Activated CD4-positive, alpha-beta T cell treated with anti-CD3 and anti-CD28 coated beads, Interleukin-10, Interleukin-2, amounts not matched to agents 100 ng/mL and 50 ng/mL, durations not matched to agents 16 hours and 8 hours (primary cell): ENCODE results near the gene SLC13A5.
"Not testable (repeated sequence)": the region's sequence is repeated elsewhere in the genome, so short reads cannot be mapped to it uniquely, and the experiment has no call there.

Source experiments
- DNase-seq: peaks from one replicate; pipeline ENCODE4 v3.0.0-alpha.2; 2020

SLC13A5 gene

DNA sequence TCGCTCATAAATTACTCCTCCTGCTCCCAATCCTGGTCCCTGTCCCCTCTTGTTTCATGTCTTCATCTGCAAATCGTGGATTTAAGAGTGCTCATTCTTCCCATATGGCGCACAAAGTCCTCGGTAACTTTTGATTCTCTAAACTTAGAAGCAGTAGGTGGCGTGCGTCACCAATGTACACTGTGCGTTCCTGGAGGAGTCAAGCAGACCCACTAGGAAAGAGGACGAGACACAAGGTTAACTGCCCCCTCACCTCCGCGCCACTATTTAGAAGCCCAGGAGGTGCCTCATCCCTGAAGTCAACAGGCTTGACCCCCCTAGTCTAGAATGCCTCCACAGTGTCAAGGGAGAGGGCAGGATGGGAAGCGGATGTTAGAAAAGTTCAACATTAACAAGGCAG, 2.9 kb downstream of the SLC13A5 start:
- DNase-seq: no peak

DNA sequence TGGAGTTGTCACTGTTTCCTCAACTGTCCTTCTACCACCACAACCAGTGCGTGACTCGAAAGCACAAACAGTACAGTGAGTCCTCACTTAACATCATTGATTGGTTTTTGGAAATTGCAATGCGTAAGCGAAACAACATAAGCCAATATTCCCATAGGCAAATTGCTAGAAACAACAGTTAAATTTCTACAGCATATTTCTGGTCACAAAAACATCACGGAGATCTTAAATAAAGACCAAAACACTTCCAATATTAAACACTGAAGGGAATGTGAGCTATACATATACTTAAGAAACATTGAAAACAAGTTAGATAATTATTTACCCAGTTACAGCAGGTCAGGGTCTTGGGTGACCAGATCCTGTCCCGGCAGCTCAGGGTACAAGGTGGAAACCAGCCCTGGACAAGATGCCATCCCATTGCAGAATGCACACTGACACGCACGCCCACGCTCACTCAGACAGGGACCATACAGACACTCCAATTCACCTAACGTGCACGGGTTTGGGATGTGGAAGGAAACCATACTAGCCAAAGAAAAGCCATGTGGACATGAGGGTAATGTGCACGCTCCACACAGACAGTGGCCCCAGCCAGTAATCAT, 4.7 kb downstream of the SLC13A5 start:
- DNase-seq: no peak

DNA sequence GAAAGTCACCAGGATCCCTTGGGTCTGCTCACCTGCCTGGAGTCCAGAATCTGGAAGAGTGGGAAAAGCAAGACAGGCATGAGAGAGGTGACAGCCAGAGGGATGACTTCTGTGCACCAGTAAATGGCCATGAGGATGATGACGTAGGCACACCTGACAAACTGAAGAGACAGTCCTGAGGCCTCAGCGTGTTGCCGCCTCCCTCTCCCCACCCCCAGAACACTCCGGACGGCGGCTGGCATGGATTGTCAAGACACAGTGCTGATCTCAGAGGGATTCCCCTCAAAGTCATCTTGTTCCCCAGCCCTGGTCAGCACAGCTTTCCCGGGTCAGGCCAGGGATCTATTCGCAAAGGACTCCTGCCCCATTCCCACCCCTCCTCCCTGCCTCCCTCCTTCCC, 6.2 kb downstream of the SLC13A5 start:
- no peak for DNase-seq

DNA sequence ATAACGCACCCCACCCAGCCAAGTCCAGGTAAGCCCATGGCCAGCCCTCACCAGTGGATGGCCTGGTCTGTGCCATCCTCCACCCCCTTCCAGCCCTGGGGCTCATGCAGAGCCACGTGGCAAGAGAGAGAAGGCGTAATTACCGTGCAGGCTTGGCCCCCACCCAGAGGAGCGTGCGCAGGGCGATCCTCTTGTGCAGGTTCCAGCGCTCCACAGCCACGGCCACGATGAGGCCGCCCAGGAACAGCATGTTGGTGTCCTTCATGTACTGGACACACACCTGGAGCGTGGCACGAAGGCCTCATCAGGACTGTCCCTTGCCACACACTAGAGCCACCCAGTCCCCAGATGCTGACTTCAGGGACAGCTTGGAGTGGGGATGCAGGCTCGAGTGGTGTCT, 6.7 kb downstream of the SLC13A5 start:
- no peak for DNase-seq

DNA sequence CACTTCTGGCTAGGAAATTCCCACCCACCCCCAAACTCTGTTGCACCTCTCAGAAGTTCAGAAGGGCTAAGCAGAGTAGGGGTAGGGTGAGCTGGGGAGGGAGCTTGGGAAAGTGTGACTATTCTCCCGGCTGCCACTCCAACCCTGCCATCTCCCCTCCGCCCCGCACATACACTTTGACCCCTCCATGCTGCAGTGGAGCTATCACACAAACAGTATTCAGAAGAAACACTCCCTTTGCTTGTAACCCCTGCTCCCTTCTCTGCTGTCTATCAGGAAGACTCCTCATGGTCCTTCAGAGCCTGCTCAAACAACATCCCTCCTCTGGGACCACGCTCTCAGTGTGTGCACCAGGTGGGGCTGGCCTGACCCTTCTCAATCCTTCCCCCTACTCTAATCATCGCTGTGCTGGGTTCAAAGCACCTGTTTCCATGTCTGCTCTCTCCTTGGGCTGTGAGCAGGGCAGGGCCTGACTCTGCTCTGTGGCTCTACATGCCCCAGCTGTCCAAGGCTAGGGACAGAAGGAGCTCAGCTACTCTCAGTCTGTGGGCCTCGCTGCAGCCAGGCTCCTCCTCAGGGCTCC, 8.6 kb downstream of the SLC13A5 start:
- no peak for DNase-seq

GRCh38 chr17:6703751-6704150, 9.4 kb downstream of the SLC13A5 start:
- DNase-seq: no peak

GRCh38 chr17:6702567-6703215, 10.5 kb downstream of the SLC13A5 start:
- no peak for DNase-seq

GRCh38 chr17:6701719-6702118, 11.4 kb downstream of the SLC13A5 start:
- peak; percentile 45 for DNase-seq

- no peak for DNase-seq
Observed at GRCh38 chr17:6700948-6701307, 12.2 kb downstream of the SLC13A5 start.

DNA sequence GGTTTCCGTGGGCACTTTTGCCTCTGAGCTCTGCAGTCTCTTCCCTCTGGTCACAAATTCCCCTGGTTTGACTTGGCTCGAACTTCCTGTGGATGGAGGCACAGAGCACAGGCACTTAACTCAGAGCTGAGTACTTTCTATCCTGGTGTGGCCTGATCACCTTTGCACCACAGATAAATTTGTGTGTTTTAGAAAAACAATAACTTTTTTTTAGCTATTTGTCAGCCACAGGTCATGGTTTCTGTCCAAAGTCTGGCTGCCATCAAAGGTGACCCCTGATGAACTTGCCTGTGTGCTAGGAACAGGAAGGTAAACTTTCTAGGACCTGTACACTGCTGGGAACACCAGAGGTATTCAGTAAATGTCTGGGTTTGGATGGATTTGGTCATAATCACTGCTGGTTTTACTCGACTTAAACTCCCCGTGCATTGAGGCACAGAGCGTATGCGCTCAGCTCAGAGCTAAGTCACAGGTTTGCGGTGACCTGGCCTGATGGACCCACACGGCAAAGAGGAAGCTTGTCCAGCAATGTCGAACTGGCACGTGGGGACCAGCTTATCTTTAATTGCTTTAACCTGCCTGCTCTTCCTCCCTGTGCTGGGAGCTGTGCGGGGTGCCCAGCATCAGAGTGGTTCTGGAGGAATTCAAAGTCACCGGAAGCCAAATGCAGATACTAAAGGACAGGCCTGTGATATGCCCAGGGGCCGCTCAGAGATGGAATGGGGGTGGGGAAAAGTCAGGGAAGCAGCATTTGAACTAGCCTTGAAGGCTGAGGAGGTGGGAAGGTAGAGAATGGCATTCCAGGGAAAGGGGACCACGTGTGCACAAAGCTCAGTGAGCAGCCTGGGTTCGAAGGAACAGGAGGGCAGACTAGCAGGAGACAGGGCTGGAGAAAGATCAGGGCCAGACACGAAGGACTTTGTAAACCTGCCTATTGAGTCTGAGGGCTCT, 12.9 kb downstream of the SLC13A5 start:
- no peak for DNase-seq

GRCh38 chr17:6698004-6698403, 15.2 kb downstream of the SLC13A5 start:
- DNase-seq: no peak

- DNase-seq: no peak
Observed at GRCh38 chr17:6696906-6697305, 16.3 kb downstream of the SLC13A5 start.

DNA sequence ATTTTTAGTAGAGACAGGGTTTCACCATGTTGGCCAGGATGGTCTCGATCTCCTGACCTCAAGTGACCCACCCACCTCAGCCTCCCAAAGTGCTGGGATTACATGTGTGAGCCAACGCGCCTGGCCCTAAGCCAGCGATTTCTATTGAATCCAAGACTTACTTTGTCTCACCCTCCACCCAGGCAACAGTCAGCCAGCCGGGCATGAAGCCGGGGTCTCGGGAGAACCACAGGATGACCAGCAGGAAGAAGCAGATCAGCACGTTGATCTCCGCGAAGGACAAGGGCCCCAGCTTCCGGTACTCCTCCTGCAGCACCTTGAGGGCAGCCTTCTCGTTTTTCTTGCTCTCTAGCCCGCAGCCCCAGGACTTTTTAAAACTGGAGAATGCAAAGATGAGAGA, 17.6 kb downstream of the SLC13A5 start:
- DNase-seq: no peak

DNA sequence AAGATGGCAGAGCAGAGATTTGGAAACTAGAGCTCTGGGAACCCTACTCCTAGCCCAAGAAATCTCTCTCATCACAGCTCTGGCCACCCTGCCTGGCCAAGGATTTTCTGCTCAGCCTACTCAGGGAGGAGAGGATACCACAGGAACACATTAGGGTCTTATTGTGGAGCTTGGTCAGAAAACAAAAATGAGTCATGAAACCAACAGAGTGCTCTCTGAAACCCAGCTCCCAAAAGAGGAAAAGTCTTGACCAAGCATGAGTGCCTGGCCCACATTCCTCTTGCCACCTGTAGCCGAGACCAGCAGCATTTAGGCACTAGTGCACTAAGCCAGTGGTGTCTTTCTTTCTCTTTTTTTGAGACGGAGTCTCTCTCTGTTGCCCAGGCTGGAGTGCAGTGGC, 18.1 kb downstream of the SLC13A5 start:
- DNase-seq: no peak

DNA sequence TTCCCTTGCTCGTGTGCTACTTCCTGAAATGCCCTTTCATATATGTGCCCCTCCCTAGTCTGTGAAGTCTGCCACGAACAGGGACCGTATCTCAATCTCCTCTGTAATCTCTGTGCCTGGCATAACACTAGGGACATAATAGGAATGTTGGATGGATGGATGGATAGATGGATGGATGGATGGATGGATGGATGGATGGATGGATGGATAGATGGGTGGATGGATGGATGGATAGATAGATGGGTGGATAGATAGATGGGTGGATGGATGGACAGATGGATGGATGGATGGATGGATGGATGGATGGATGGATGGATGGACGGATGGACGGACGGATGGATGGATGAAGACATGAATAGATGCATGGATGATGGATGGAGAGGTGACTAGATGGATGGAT, 21.2 kb downstream of the SLC13A5 start:
- not testable (repeated sequence) for DNase-seq

GRCh38 chr17:6691546-6691945, 21.6 kb downstream of the SLC13A5 start:
- DNase-seq: no peak

DNA sequence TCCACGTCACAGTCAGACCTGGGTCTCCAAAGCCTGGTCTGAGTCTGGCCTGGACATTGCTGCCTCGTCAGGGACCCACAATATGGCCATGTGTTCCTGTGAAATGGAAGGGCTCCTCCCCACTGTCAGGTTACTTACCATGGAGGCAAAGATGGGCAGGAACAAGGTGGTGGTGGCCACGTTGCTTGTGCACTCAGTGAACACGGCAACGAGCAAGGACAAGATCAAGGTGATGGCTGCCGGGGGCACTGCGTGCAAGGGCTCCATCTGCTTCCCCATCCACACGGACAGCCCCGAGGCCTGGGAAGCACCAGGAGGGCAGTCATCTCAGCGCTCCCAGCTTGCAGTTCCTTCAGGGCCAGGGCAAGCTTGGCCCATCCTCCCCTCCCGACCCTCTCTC, 22.5 kb downstream of the SLC13A5 start:
- DNase-seq: no peak

DNA sequence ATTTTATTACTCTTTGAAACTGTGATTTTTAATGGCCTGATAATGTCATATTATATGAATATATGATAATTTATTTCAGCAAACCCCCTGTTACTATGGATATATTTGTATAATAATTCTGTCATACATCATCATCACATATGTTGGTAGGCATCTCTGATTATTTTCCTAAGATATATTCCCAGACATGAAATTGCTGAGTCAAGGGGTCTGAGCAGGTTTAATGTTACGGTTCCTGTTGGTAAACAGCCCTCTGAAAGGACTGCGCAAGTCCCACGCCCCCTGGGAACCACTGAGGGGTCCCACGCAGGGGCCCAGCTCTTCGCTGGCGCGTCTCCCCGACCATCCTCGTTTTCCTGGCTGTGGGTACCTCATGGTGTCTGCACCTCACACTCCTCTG, 24.2 kb downstream of the SLC13A5 start:
- no peak for DNase-seq

DNA sequence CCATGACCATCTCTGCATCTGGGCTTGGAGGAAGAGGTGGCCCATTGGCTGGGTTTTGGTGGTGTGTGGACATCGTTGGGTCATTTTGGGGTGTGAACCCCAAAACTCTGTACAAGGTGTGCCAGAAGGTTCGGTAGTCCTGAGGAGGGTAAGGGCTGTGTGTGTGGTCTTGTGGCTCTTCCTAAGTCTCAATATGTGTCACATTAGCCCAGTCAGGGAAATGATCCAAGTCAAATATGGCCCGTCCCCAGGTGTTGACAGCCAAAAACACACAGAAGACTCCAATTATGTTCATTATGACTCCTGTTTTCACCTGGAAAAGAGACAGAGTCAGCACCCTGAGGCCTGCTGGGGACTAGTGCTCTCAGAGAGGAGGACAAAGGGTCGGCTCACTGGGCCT, 27.1 kb downstream of the SLC13A5 start:
- DNase-seq: no peak

DNA sequence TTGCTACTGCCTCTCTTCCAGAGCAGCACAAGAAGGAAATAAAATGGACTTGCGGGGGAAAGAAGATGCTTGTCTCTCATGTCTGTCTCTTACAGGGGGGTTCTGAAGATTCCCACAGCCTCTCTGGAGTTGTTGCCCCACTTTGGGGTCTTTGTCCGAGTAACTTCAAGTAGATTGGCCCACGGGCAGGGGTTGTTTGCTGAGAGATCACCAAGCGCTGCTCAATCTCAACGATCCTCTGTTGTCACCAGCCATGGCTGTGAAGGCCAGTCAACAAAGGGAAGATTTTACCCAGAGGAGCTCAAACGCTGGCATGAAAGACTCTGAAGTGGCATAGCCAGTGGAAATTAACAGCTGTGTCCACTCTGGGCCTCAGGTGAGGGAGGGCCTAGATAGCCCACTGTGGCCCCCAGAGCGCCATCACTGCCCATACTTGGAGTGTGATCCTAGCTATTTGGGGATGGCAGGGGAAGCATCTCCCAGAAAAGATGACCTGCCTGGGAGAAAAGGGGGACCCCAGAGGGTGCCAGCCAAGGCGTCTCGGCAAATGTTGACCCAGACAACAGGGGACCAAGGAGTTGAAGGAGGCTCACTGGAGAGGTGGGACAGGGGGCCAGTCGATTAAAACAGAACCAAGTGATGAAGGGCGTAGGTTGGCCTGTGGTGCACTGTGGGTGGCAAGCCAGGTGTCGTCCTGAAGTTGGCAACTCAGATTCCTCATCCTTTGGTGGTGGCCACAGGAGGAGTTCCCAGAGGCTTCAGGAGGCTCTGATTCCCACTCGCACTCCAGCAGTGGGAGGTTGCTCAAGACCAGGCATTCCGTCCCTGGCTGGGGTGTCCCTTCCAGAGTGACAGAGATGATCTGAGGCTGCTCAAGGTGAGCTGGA, 28.0 kb downstream of the SLC13A5 start:
- DNase-seq: no peak

DNA sequence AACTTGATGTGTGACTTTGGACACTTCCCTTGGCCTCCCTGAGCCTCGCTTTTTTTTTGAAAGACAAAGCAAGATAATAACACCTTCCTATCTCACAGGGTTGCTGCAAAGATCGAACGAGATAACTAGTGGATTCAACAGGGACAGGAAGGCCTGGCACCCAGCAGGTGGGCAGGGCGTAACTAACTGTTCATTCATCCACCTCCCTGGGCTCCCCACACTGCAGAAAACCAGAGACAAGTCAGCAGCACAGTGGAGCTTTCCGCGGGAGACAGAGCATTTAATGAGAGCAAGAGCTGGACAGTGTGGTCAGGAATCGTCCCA, 28.7 kb downstream of the SLC13A5 start:
- DNase-seq: no peak

DNA sequence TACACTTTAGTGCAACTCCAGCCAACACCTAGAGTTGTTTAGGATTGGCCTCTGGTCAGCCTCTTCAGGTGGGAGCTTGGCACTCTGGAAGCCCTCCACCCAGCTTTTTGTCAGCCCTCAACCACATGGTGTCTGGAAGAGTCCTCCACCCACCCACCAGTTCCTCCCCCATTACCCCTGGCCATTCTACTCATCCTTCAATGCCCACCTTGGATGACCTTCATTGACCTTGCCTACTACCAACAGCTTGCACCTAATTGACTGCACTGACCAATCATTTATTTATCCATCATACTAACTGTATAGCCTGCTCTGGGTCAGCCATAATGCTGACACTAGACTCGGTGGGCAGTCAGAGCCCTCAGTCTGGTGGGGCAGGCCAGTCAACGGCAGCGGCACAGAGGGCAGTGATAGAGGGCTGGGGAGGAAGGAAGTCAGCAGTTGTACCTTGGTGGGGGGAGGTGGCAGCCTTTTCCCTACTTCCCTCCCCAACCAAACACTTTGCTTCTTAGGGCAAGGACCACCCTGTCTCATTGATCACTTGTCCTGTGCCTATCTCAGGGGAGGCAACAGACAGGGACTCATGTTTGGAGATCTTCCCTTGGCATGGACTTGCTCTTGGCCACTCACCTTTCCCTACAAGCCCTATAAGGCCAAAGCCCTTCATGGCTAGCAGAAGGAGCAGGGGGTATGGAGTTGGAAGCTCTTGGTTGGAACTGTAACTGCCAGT, 29.3 kb downstream of the SLC13A5 start:
- DNase-seq: no peak
